Measurements from ENCODE around the gene OR5H15. TPM values are rescaled to one million over a fixed set of nuclear protein-coding genes. Genes with fewer than 3 reads are reported as not detected.

Gene OR5H15
- total RNA-seq, 1 experiment from 2014 or later, result not detected

DNA sequence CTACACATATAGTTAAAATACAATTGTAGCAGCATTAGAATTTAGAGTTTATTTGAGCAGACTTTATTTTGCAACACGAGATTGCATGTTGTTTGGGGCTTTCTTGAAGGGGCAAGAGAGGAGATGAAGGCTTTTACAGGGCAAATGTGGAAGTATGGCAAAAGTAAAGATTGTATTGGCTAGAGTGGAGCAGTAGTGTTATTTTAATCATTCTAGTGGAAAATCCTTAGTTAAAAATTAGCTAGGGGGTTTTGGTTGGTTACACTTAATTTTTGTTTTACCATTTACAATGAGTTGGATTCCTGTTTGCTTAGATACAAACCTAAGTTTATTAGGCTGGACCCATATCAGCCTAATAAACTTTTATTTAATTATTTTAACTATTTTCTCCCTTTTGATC lies 4.6 kb downstream of the OR5H15 start:
- TF ChIP-seq CEBPB (IDR thresholded peaks at IDR 0.05; ENCODE audit: low read depth) (no peak), ZFX (IDR thresholded peaks at IDR 0.05) (no peak), JUND (IDR thresholded peaks at IDR 0.05) (no peak), CBX3 (IDR thresholded peaks at IDR 0.05; ENCODE audit: low read depth) (no peak), FOSL1 (IDR thresholded peaks at IDR 0.05; ENCODE audit: low read depth) (no peak), SP1 (IDR thresholded peaks at IDR 0.05; ENCODE audit: low read depth) (no peak), SRF (IDR thresholded peaks at IDR 0.05; ENCODE audit: low read depth) (no peak), EGR1 (IDR thresholded peaks at IDR 0.05; ENCODE audit: low read depth) (no peak), SIN3A (IDR thresholded peaks at IDR 0.05; ENCODE audit: low read depth) (no peak), ELF1 (IDR thresholded peaks at IDR 0.05; ENCODE audit: borderline replicate concordance, low read depth) (no peak), YY1 (IDR thresholded peaks at IDR 0.05; ENCODE audit: extremely low read depth, insufficient replicate concordance, low read depth, low read length) (no peak)
- TF ChIP-seq, protein P1, sequence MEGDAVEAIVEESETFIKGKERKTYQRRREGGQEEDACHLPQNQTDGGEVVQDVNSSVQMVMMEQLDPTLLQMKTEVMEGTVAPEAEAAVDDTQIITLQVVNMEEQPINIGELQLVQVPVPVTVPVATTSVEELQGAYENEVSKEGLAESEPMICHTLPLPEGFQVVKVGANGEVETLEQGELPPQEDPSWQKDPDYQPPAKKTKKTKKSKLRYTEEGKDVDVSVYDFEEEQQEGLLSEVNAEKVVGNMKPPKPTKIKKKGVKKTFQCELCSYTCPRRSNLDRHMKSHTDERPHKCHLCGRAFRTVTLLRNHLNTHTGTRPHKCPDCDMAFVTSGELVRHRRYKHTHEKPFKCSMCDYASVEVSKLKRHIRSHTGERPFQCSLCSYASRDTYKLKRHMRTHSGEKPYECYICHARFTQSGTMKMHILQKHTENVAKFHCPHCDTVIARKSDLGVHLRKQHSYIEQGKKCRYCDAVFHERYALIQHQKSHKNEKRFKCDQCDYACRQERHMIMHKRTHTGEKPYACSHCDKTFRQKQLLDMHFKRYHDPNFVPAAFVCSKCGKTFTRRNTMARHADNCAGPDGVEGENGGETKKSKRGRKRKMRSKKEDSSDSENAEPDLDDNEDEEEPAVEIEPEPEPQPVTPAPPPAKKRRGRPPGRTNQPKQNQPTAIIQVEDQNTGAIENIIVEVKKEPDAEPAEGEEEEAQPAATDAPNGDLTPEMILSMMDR (IDR thresholded peaks at IDR 0.05 in 2 of 3, conservative IDR thresholded peaks at IDR 0.05 in 1 of 3; ENCODE audit: borderline replicate concordance in 1 of 3, insufficient read depth in 1 of 3, low read depth in 2 of 3, low read length in 2 of 3), result no peak
- TF ChIP-seq, protein P2, sequence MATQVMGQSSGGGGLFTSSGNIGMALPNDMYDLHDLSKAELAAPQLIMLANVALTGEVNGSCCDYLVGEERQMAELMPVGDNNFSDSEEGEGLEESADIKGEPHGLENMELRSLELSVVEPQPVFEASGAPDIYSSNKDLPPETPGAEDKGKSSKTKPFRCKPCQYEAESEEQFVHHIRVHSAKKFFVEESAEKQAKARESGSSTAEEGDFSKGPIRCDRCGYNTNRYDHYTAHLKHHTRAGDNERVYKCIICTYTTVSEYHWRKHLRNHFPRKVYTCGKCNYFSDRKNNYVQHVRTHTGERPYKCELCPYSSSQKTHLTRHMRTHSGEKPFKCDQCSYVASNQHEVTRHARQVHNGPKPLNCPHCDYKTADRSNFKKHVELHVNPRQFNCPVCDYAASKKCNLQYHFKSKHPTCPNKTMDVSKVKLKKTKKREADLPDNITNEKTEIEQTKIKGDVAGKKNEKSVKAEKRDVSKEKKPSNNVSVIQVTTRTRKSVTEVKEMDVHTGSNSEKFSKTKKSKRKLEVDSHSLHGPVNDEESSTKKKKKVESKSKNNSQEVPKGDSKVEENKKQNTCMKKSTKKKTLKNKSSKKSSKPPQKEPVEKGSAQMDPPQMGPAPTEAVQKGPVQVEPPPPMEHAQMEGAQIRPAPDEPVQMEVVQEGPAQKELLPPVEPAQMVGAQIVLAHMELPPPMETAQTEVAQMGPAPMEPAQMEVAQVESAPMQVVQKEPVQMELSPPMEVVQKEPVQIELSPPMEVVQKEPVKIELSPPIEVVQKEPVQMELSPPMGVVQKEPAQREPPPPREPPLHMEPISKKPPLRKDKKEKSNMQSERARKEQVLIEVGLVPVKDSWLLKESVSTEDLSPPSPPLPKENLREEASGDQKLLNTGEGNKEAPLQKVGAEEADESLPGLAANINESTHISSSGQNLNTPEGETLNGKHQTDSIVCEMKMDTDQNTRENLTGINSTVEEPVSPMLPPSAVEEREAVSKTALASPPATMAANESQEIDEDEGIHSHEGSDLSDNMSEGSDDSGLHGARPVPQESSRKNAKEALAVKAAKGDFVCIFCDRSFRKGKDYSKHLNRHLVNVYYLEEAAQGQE (IDR thresholded peaks at IDR 0.05; ENCODE audit: low read depth), result no peak
- TF ChIP-seq, protein P3, sequence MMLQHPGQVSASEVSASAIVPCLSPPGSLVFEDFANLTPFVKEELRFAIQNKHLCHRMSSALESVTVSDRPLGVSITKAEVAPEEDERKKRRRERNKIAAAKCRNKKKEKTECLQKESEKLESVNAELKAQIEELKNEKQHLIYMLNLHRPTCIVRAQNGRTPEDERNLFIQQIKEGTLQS (IDR thresholded peaks at IDR 0.05), result no peak
- TF ChIP-seq, protein P4, sequence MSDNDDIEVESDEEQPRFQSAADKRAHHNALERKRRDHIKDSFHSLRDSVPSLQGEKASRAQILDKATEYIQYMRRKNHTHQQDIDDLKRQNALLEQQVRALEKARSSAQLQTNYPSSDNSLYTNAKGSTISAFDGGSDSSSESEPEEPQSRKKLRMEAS (IDR thresholded peaks at IDR 0.05), result no peak
- POLR2A ChIA-PET, result no interaction called here

More for the DNA sequence above, 4.6 kb downstream of the OR5H15 start:
- Histone ChIP-seq H4K20me1 (ENCODE audit: insufficient read depth) (no peaks in the 10 kb centered on the region), H3K79me2 (ENCODE audit: insufficient read depth, low read length) (no peaks in the 10 kb centered on the region), H3K27ac (ENCODE audit: low read depth, low read length) (no peak overlapping the region), H3K4me3 (replicated peaks in 1 of 2; ENCODE audit: low read depth in 1 of 2, low read length in 2 of 2) (no peak overlapping the region), H3K27me3 (ENCODE audit: insufficient read depth, low read length) (no peaks in the 10 kb centered on the region), H3K4me2 (ENCODE audit: low read length) (no peak overlapping the region), H3K9me3 (ENCODE audit: control insufficient read depth in 1 of 2, insufficient read depth in 1 of 2, low read depth in 1 of 2, low read length in 2 of 2) (no peaks in the 10 kb centered on the region), H3K9ac (ENCODE audit: low read length) (no peak overlapping the region), H3K9me2 (ENCODE audit: insufficient read depth) (no peaks in the 10 kb centered on the region), H3K36me3 (ENCODE audit: control insufficient read depth in 1 of 2, insufficient read depth in 2 of 2, low read length in 2 of 2) (no peaks in the 10 kb centered on the region), H3K4me1 (ENCODE audit: control insufficient read depth in 1 of 2, insufficient read depth in 2 of 2, low read length in 2 of 2) (no peaks in the 10 kb centered on the region), H2AFZ (ENCODE audit: low read depth, low read length, poor library complexity, severe bottlenecking) (no peak overlapping the region)
- ChIA-PET RAD21 (ENCODE audit: low non-redundant PET in 1 of 2, low total read pairs in 2 of 2, uncharacterized antibody in 2 of 2, unreplicated experiment in 2 of 2) (no interaction called here), CTCF (no interaction called here)
- no peak for DNase-seq (ENCODE audit: low read depth, low spot score)
- intact Hi-C loops (cut with micrococcal nuclease), result no loop called here
- ATAC-seq, result no peak
- no TSS peak for BruUV-seq (replicated peaks)

Data from HCT116 (cell line).